ENCODE measurements around the gene CCDC7. TPM values are rescaled to one million over a fixed set of nuclear protein-coding genes. Genes with fewer than 3 reads are reported as not detected.

CCDC7 gene
- total RNA-seq, 1 experiment from 2014 or later, result 1.2 TPM

- no TSS peak for BruUV-seq (replicated peaks)
- peaks cover 7% of the 10 kb centered on the region for H3K36me3 Mint-ChIP-seq (ENCODE audit: insufficient read depth, unreplicated experiment)
- H3K4me3 Mint-ChIP-seq (ENCODE audit: unreplicated experiment), result no peak overlapping the region
- DNase-seq, result no peak
- H3K4me3 ChIP-seq (ENCODE audit: low read depth, low read length), result no peak overlapping the region
- no peaks in the 10 kb centered on the region for H3K27me3 Mint-ChIP-seq (ENCODE audit: insufficient read depth, unreplicated experiment)
- H3K4me1 Mint-ChIP-seq (ENCODE audit: low read depth, unreplicated experiment), result no peaks in the 10 kb centered on the region
- intact Hi-C loops (cut with micrococcal nuclease; ENCODE audit: unreplicated experiment), result loop anchor here (10.0 kb wide), 1 partner anchor 197 kb away; no protein-coding TSS in a partner anchor
- TF ChIP-seq CTCF (IDR thresholded peaks at IDR 0.05; ENCODE audit: insufficient read depth in 1 of 2, low read depth in 1 of 2, low read length in 1 of 2, severe bottlenecking in 1 of 2, unreplicated experiment in 1 of 2), result no peak
- peaks cover 2% of the 10 kb centered on the region; the same call in 1 of the 2 replicates for H3K4me1 ChIP-seq
- H3K27me3 ChIP-seq (replicated peaks; ENCODE audit: control insufficient read depth, insufficient read depth, low read length), result no peaks in the 10 kb centered on the region
- no peak overlapping the region for H3K27ac Mint-ChIP-seq (ENCODE audit: unreplicated experiment)
- H3K9me3 Mint-ChIP-seq (ENCODE audit: unreplicated experiment), result no peaks in the 10 kb centered on the region
- no peaks in the 10 kb centered on the region for H3K36me3 ChIP-seq (ENCODE audit: control insufficient read depth, insufficient read depth, low read length)
- POLR2A ChIA-PET, result no interaction called here
- CTCF ChIA-PET, result no interaction called here
- H3K9me3 ChIP-seq, result no peaks in the 10 kb centered on the region
These were observed 441.5 kb downstream of the CCDC7 start for GRCh38 chr10:32887481-32887880.

- TF ChIP-seq CTCF (IDR thresholded peaks at IDR 0.05; ENCODE audit: insufficient read depth in 1 of 2, low read depth in 1 of 2, low read length in 1 of 2, severe bottlenecking in 1 of 2, unreplicated experiment in 1 of 2), result no peak
- ChIA-PET POLR2A (no interaction called here), CTCF (no interaction called here)
- Histone ChIP-seq H3K27me3 (replicated peaks; ENCODE audit: control insufficient read depth, insufficient read depth, low read length) (no peaks in the 10 kb centered on the region), H3K36me3 (ENCODE audit: control insufficient read depth, insufficient read depth, low read length) (no peaks in the 10 kb centered on the region), H3K9me3 (no peaks in the 10 kb centered on the region), H3K4me1 (no peaks in the 10 kb centered on the region), H3K4me3 (ENCODE audit: low read depth, low read length) (no peak overlapping the region)
- no peak for DNase-seq
- no peaks in the 10 kb centered on the region for H3K9me3 Mint-ChIP-seq (ENCODE audit: unreplicated experiment)
- H3K27me3 Mint-ChIP-seq (ENCODE audit: insufficient read depth, unreplicated experiment), result no peaks in the 10 kb centered on the region
- no peaks in the 10 kb centered on the region for H3K4me1 Mint-ChIP-seq (ENCODE audit: low read depth, unreplicated experiment)
- intact Hi-C loops (cut with micrococcal nuclease; ENCODE audit: unreplicated experiment), result loop anchor here (10.0 kb wide), 1 partner anchor 196 kb away; no protein-coding TSS in a partner anchor
- no peak overlapping the region for H3K4me3 Mint-ChIP-seq (ENCODE audit: unreplicated experiment)
- no peak overlapping the region for H3K27ac Mint-ChIP-seq (ENCODE audit: unreplicated experiment)
- H3K36me3 Mint-ChIP-seq (ENCODE audit: insufficient read depth, unreplicated experiment), result peaks cover 7% of the 10 kb centered on the region
- no TSS peak for BruUV-seq (replicated peaks)
These were observed 442.4 kb downstream of the CCDC7 start for GRCh38 chr10:32888161-32888927.

- Mint-ChIP-seq H3K4me3 (ENCODE audit: unreplicated experiment) (no peak overlapping the region), H3K4me1 (ENCODE audit: low read depth, unreplicated experiment) (no peaks in the 10 kb centered on the region), H3K36me3 (ENCODE audit: insufficient read depth, unreplicated experiment) (peaks cover 7% of the 10 kb centered on the region), H3K27ac (ENCODE audit: unreplicated experiment) (no peak overlapping the region), H3K27me3 (ENCODE audit: insufficient read depth, unreplicated experiment) (no peaks in the 10 kb centered on the region), H3K9me3 (ENCODE audit: unreplicated experiment) (no peaks in the 10 kb centered on the region)
- no peak for DNase-seq
- ChIA-PET CTCF (interaction anchor here (0.5 kb wide), 1 partner anchor 99 kb away, joined by 4 read pairs; no protein-coding TSS in a partner anchor), POLR2A (no interaction called here)
- TF ChIP-seq CTCF (IDR thresholded peaks at IDR 0.05; ENCODE audit: insufficient read depth in 1 of 2, low read depth in 1 of 2, low read length in 1 of 2, severe bottlenecking in 1 of 2, unreplicated experiment in 1 of 2), result no peak
- H3K9me3 ChIP-seq, result no peaks in the 10 kb centered on the region
- H3K27me3 ChIP-seq (replicated peaks; ENCODE audit: control insufficient read depth, insufficient read depth, low read length), result no peaks in the 10 kb centered on the region
- intact Hi-C loops (cut with micrococcal nuclease; ENCODE audit: unreplicated experiment), result loop anchor here (5.0 to 10.0 kb wide), 2 partner anchors 118 to 195 kb away; no protein-coding TSS in a partner anchor
- H3K4me3 ChIP-seq (ENCODE audit: low read depth, low read length), result no peak overlapping the region
- H3K36me3 ChIP-seq (ENCODE audit: control insufficient read depth, insufficient read depth, low read length), result no peaks in the 10 kb centered on the region
- no peaks in the 10 kb centered on the region for H3K4me1 ChIP-seq
- BruUV-seq (replicated peaks), result no TSS peak
These were observed 443.8 kb downstream of the CCDC7 start for GRCh38 chr10:32889631-32890212.
